Brain microvascular endothelial cell (primary cell): ENCODE results near the gene IPO11.
"Not testable (repeated sequence)": the region's sequence is repeated elsewhere in the genome, so short reads cannot be mapped to it uniquely, and the experiment has no call there.

Experiments used
- DNase-seq: peaks from one replicate; pipeline ENCODE4 v3.0.0-alpha.2; 2020
- H3K27ac ChIP-seq: fragments of 250-450 bp; sonication (Bioruptor Pico); 2 replicates; pipeline ENCODE4 v1.5.1; 2020; ENCODE audit warnings: mild to moderate bottlenecking, moderate library complexity
- H3K27me3 ChIP-seq: fragments of 250-450 bp; sonication (Bioruptor Pico); replicated peaks from 2 replicates; pipeline ENCODE4 v1.5.1; 2020; ENCODE audit warnings: mild to moderate bottlenecking
- H3K36me3 ChIP-seq: fragments of 250-450 bp; sonication (Bioruptor Pico); replicated peaks from 2 replicates; pipeline ENCODE4 v1.5.1; 2020; ENCODE audit warnings: mild to moderate bottlenecking
- H3K4me3 ChIP-seq: 2 replicates; pipeline ENCODE4 v1.5.1; 2011; ENCODE audit warnings: low read depth, mild to moderate bottlenecking, control low read depth, low read length, moderate library complexity
- CTCF ChIP-seq: IDR thresholded peaks from 2 replicates; pipeline ENCODE4 v1.5.1; 2011; ENCODE audit warnings: low read depth, mild to moderate bottlenecking, moderate library complexity, low read length, control low read depth, inconsistent platforms; ENCODE audit errors: missing control alignments
- in situ Hi-C: cut with HindIII; loops from 2 replicates; pipeline ENCODE4 v1.10.0; 2017; ENCODE audit warnings: low sequenced_read_pairs, low pct_ligation_motif_present

Gene IPO11

GRCh38 chr5:62617943-62618342, 205.4 kb downstream of the IPO11 start:
- in situ Hi-C loops: no loop called here
- Histone ChIP-seq H3K27me3 (no peaks in the 10 kb centered on the region), H3K27ac (no peak overlapping the region), H3K4me3 (no peak overlapping the region), H3K36me3 (no peaks in the 10 kb centered on the region)
- no peak for TF ChIP-seq CTCF
- no peak for DNase-seq

DNA sequence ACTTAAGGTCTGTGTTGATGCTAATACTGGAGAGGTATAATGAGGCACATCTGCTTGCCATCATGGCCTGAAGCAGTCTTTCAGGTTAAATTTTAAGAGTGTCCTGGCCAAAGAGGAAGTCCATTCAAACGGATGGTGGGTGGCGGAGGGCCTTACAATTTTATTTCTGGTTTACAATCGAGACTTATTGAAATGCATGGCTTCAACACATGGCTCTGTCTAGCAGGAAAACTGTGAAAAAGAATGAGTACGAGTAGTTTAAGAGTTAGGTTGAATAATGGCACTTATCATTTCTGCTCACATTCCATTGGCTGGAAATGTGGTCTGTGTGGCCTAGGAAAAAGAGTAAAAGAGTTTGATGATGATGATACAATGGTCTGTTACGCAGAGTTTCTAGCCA, 208.2 kb downstream of the IPO11 start:
- H3K36me3 ChIP-seq: no peaks in the 10 kb centered on the region
- in situ Hi-C loops: no loop called here
- no peak for DNase-seq
- no peak for TF ChIP-seq CTCF
- H3K27me3 ChIP-seq: no peaks in the 10 kb centered on the region
- H3K27ac ChIP-seq: no peak overlapping the region
- H3K4me3 ChIP-seq: no peak overlapping the region

DNA sequence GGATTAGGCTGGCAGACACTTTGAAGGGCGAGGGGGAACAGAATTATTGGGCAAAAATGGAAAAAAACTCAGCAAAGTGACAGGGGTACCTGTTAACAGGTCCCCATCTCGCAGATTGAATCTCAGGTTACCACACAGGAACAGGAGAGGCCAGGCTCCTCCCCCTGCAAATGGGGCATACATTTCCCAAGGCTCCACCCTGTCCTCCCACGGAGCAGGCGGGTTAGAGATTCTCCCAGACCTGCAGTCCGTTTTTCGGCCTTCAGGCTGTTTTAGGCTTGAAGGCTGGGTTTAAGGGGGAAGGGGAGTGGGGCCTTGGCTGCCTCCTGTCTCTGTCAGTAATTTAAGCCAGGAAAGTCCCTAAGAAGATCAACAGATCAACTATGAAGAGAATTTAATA, 208.7 kb downstream of the IPO11 start:
- Histone ChIP-seq H3K27me3 (no peaks in the 10 kb centered on the region), H3K4me3 (no peak overlapping the region), H3K27ac (no peak overlapping the region), H3K36me3 (no peaks in the 10 kb centered on the region)
- in situ Hi-C loops: no loop called here
- DNase-seq: no peak
- TF ChIP-seq CTCF: no peak

DNA sequence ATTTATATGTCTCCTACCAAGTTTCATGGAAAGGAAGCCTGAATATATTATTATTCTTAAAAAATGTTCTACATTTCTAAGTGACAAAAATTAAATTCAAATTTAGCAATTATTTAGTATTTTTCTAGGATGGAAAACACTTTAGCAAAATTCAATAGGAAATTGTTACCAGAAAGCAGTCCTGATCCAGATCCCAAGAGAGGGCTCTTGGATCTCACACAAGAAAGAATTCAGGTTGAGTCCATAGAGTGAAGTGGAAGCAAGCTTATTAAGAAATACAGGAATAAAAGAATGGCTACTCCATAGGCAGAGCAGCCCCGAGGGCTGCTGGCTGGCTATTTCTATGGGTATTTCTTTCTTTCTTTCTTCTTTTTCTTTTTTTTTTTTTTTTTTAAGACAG, 210.7 kb downstream of the IPO11 start:
- in situ Hi-C loops: no loop called here
- no peak for DNase-seq
- TF ChIP-seq CTCF: no peak

DNA sequence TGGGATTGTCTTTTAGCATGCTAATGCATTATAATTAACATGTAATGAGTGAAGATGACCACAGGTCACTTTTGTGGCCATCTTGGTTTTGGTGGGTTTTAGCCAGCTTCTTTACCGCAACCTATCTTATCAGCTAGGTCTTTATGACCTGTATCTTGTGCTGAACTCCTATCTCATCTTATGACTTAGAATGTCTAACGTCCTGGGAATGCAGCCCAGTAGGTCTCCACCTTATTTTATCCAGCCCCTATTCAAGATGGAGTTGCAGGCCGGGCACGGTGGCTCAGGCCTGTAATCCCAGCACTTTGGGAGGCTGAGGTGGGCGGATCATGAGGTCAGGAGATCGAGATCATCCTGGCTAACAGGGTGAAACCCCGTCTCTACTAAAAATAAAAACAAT, 211.9 kb downstream of the IPO11 start:
- H3K4me3 ChIP-seq, H3K27ac ChIP-seq, in situ Hi-C loops, H3K27me3 ChIP-seq, H3K36me3 ChIP-seq, DNase-seq: not testable (repeated sequence)

More for the DNA sequence above, 210.7 kb downstream of the IPO11 start:
- Histone ChIP-seq H3K4me3 (no peak overlapping the region), H3K27ac (no peak overlapping the region), H3K36me3 (no peaks in the 10 kb centered on the region), H3K27me3 (no peaks in the 10 kb centered on the region)

GRCh38 chr5:62626534-62626933, 214.0 kb downstream of the IPO11 start:
- in situ Hi-C loops: no loop called here
- H3K27ac ChIP-seq: no peak overlapping the region
- H3K36me3 ChIP-seq: no peaks in the 10 kb centered on the region
- no peak for DNase-seq
- no peak for TF ChIP-seq CTCF
- no peak overlapping the region for H3K4me3 ChIP-seq
- no peaks in the 10 kb centered on the region for H3K27me3 ChIP-seq
